SK-N-SH treated with all-trans-retinoic acid at 6 μM for 48 hours (cell line): Measurements from ENCODE around the gene AGPAT1.

ENCODE experiments used
- ATAC-seq: fragments of 200-7000 bp; cut with Tn5 transposase; 3 replicates; pipeline ENCODE4 v1.9.1; 2020; ENCODE audit warnings: mild to moderate bottlenecking, moderate library complexity
- ARNTL ChIP-seq: fragments of 450-650 bp; formaldehyde crosslinking; IDR thresholded peaks from 2 replicates; pipeline ENCODE4 v1.5.0; 2020; ENCODE audit warnings: low read depth, mild to moderate bottlenecking, moderate library complexity, borderline replicate concordance
- BACH2 ChIP-seq: fragments of 250-450 bp; sonication (Bioruptor Pico); IDR thresholded peaks from 2 replicates; pipeline ENCODE4 v1.9.0; 2021; ENCODE audit warnings: mild to moderate bottlenecking, borderline replicate concordance
- CREB5 ChIP-seq: fragments of 250-450 bp; sonication (Bioruptor Pico); IDR thresholded peaks from 2 replicates; pipeline ENCODE4 v1.5.1; 2020; ENCODE audit warnings: low read depth, mild to moderate bottlenecking, moderate library complexity
- CSDC2 ChIP-seq: fragments of 250-450 bp; sonication (Bioruptor Pico); IDR thresholded peaks from 2 replicates; pipeline ENCODE4 v1.5.0; 2020; ENCODE audit warnings: mild to moderate bottlenecking, moderate library complexity
- ESRRG ChIP-seq: fragments of 250-450 bp; sonication (Bioruptor Pico); IDR thresholded peaks from 2 replicates; pipeline ENCODE4 v1.6.1; 2021; ENCODE audit warnings: mild to moderate bottlenecking
- GLIS3 ChIP-seq: fragments of 250-450 bp; sonication (Bioruptor Pico); IDR thresholded peaks from 2 replicates; pipeline ENCODE4 v1.5.0; 2020; ENCODE audit warnings: mild to moderate bottlenecking, moderate library complexity
- ISL1 ChIP-seq: fragments of 250-450 bp; sonication (Bioruptor Pico); IDR thresholded peaks from 2 replicates; pipeline ENCODE4 v2.1.2; 2022; ENCODE audit warnings: mild to moderate bottlenecking, moderate library complexity
- OSR1 ChIP-seq: fragments of 250-450 bp; sonication (Bioruptor Pico); IDR thresholded peaks from 2 replicates; pipeline ENCODE4 v1.8.0; 2022; ENCODE audit warnings: moderate library complexity, mild to moderate bottlenecking, inconsistent platforms
- PATZ1 ChIP-seq: fragments of 250-450 bp; sonication (Bioruptor Pico); IDR thresholded peaks from 2 replicates; pipeline ENCODE4 v1.8.0; 2020; ENCODE audit warnings: mild to moderate bottlenecking, moderate library complexity, borderline replicate concordance
- POU6F1 ChIP-seq: fragments of 250-450 bp; sonication (Bioruptor Pico); IDR thresholded peaks from 2 replicates; pipeline ENCODE4 v1.8.0; 2021; ENCODE audit warnings: low read depth, mild to moderate bottlenecking, moderate library complexity, borderline replicate concordance
- RARB ChIP-seq: fragments of 250-450 bp; sonication (Bioruptor Pico); IDR thresholded peaks from 2 replicates; pipeline ENCODE4 v1.8.0; 2021; ENCODE audit warnings: mild to moderate bottlenecking, moderate library complexity
- SNAI2 ChIP-seq: fragments of 250-450 bp; sonication (Bioruptor Pico); IDR thresholded peaks from 2 replicates; pipeline ENCODE4 v1.5.0; 2020; ENCODE audit warnings: mild to moderate bottlenecking, moderate library complexity
- TCF4 ChIP-seq: fragments of 250-450 bp; sonication (Bioruptor Pico); IDR thresholded peaks from 2 replicates; pipeline ENCODE4 v1.8.0; 2021; ENCODE audit warnings: mild to moderate bottlenecking, moderate library complexity, borderline replicate concordance
- TOX ChIP-seq: fragments of 250-450 bp; sonication (Bioruptor Pico); IDR thresholded peaks from 2 replicates; pipeline ENCODE4 v1.8.0; 2021; ENCODE audit warnings: mild to moderate bottlenecking, moderate library complexity, borderline replicate concordance
- TSHZ2 ChIP-seq: fragments of 250-450 bp; sonication (Bioruptor Pico); IDR thresholded peaks from 2 replicates; pipeline ENCODE4 v1.5.0; 2020; ENCODE audit warnings: mild to moderate bottlenecking, moderate library complexity
- ZC3H10 ChIP-seq: fragments of 250-450 bp; sonication (Bioruptor Pico); IDR thresholded peaks from 2 replicates; pipeline ENCODE4 v1.5.1; 2021; ENCODE audit warnings: mild to moderate bottlenecking, moderate library complexity
- ZFP3 ChIP-seq: fragments of 250-450 bp; sonication (Bioruptor Pico); IDR thresholded peaks from 2 replicates; pipeline ENCODE4 v1.5.0; 2020; ENCODE audit warnings: mild to moderate bottlenecking, moderate library complexity
- ZFP30 ChIP-seq: fragments of 450-650 bp; formaldehyde crosslinking; IDR thresholded peaks from 2 replicates; pipeline ENCODE4 v1.5.0; 2022; ENCODE audit warnings: mild to moderate bottlenecking, moderate library complexity
- ZNF565 ChIP-seq: fragments of 450-650 bp; formaldehyde crosslinking; conservative IDR thresholded peaks from 2 replicates; pipeline ENCODE4 v1.5.0; 2020; ENCODE audit warnings: low read depth, mild to moderate bottlenecking, moderate library complexity
- ZNF70 ChIP-seq: fragments of 450-650 bp; formaldehyde crosslinking; IDR thresholded peaks from 2 replicates; pipeline ENCODE4 v1.5.0; 2020; ENCODE audit warnings: mild to moderate bottlenecking, moderate library complexity
- ZNF8 ChIP-seq: fragments of 450-650 bp; formaldehyde crosslinking; IDR thresholded peaks from 2 replicates; pipeline ENCODE4 v1.5.0; 2020; ENCODE audit warnings: mild to moderate bottlenecking, moderate library complexity

The AGPAT1 gene

GRCh38 chr6:32183483-32184083 is 7.7 kb upstream of the AGPAT1 start:
- no peak for ATAC-seq
- TF ChIP-seq CREB5 (CRISPR knock-in tag), result no peak
- no peak for TF ChIP-seq ZFP3
- no peak for TF ChIP-seq TCF4 (CRISPR knock-in tag)
- TF ChIP-seq TOX (CRISPR knock-in tag), result no peak
- no peak for TF ChIP-seq ISL1 (CRISPR knock-in tag)
- TF ChIP-seq BACH2 (CRISPR knock-in tag), result no peak
- TF ChIP-seq ZNF565 (CRISPR knock-in tag), result no peak
- TF ChIP-seq ZC3H10 (CRISPR knock-in tag), result no peak
- no peak for TF ChIP-seq ZNF8 (CRISPR knock-in tag)
- TF ChIP-seq POU6F1 (CRISPR knock-in tag), result no peak
- TF ChIP-seq SNAI2, result no peak
- TF ChIP-seq TSHZ2 (CRISPR knock-in tag), result no peak
- no peak for TF ChIP-seq ESRRG (CRISPR knock-in tag)
- TF ChIP-seq PATZ1, result no peak
- TF ChIP-seq OSR1 (CRISPR knock-in tag), result no peak
- no peak for TF ChIP-seq RARB (CRISPR knock-in tag)
- no peak for TF ChIP-seq ARNTL (CRISPR knock-in tag)
- TF ChIP-seq ZFP30 (CRISPR knock-in tag), result no peak
- TF ChIP-seq CSDC2 (CRISPR knock-in tag), result no peak

- TF ChIP-seq RARB (CRISPR knock-in tag) (no peak), TCF4 (CRISPR knock-in tag) (no peak), ZNF70 (no peak), ZFP3 (no peak), TSHZ2 (CRISPR knock-in tag) (no peak), ARNTL (CRISPR knock-in tag) (no peak), GLIS3 (no peak), PATZ1 (no peak), ISL1 (CRISPR knock-in tag) (no peak)
These were observed 7.1 kb upstream of the AGPAT1 start for GRCh38 chr6:32183030-32183429.

More at GRCh38 chr6:32183030-32183429, 7.1 kb upstream of the AGPAT1 start:
- ATAC-seq, result no peak
